GM12878 (cell line): Measurements from ENCODE around the gene AGPAT4. TPM values are rescaled to one million over a fixed set of nuclear protein-coding genes. Genes with fewer than 3 reads are reported as not detected.

ENCODE experiments used
- ATAC-seq: fragments of 200-7000 bp; cut with Tn5 transposase; 3 replicates; pipeline ENCODE4 v1.9.1; 2020; ENCODE audit warnings: mild to moderate bottlenecking, moderate library complexity
- BruUV-seq: library from RNA; stranded (reverse); fragments of 400-500 nt; replicated peaks from 2 replicates; lab custom pipeline; 2021; lab: Mats Ljungman, UMichigan
- CTCF ChIA-PET: fragments of 300-600 bp; sonication (Branson Sonifier 250); formaldehyde crosslinking; extraction: SDS; loops from one replicate; lab custom pipeline; 2021; ENCODE audit warnings: inconsistent platforms; lab: Yijun Ruan, JAX
- POLR2A ChIA-PET: fragments of 350-600 bp; formaldehyde crosslinking; extraction: SDS; loops from one replicate; lab custom pipeline; 2021; ENCODE audit warnings: inconsistent platforms; lab: Charles Lee
- RAD21 ChIA-PET: fragments of 300-600 bp; sonication (Branson Sonifier 250); formaldehyde crosslinking; loops from one replicate; lab custom pipeline; 2023; ENCODE audit warnings: antibody characterized with exemption; ENCODE audit not compliant: unreplicated experiment; lab: Charles Lee
- SMC1A ChIA-PET: fragments of 300-600 bp; sonication (Branson Sonifier 250); formaldehyde crosslinking; loops from one replicate; lab custom pipeline; 2023; ENCODE audit not compliant: unreplicated experiment, uncharacterized antibody; lab: Charles Lee
- DNase-seq: peaks from one replicate; pipeline ENCODE4 v3.0.0-alpha.2; 2011; ENCODE audit warnings: low read depth, low spot score
- FAIRE-seq: peaks from 3 replicates; lab custom pipeline; 2011; peaks lifted over from hg19 to GRCh38; lab: Jason Lieb, UNC
- H2AFZ ChIP-seq: 2 replicates; pipeline ENCODE4 v1.6.0; 2011; ENCODE audit warnings: low read depth, low read length, control low read depth; ENCODE audit not compliant: control insufficient read depth
- H3K27ac ChIP-seq: 2 replicates; pipeline ENCODE4 v1.5.1; 2011; ENCODE audit warnings: control low read depth; ENCODE audit not compliant: control insufficient read depth, insufficient read depth
- H3K27me3 ChIP-seq, 2 experiments: replicated peaks in 1 of 2; 2 replicates each; pipeline versions ENCODE4 v1.6.0 to v1.6.1; 2011; ENCODE audit warnings: low read length in 1 of 2; ENCODE audit not compliant: control insufficient read depth in 2 of 2, insufficient read depth in 2 of 2
- H3K36me3 ChIP-seq, 2 experiments: 2 replicates each; pipeline ENCODE4 v1.5.1; 2011; ENCODE audit warnings: low read length in 1 of 2; ENCODE audit not compliant: control insufficient read depth in 2 of 2, insufficient read depth in 2 of 2
- H3K4me1 ChIP-seq: 2 replicates; pipeline ENCODE4 v1.6.1; 2011; ENCODE audit warnings: mild to moderate bottlenecking, low read length, moderate library complexity, mixed read lengths; ENCODE audit not compliant: control insufficient read depth, insufficient read depth
- H3K4me2 ChIP-seq: 2 replicates; pipeline ENCODE4 v1.6.0; 2011; ENCODE audit warnings: control low read depth; ENCODE audit not compliant: control insufficient read depth, insufficient read depth
- H3K4me3 ChIP-seq: fragments of 200-600 bp; sonication (generic); 2 replicates; pipeline ENCODE4 v1.5.1; 2016
- H3K79me2 ChIP-seq: 2 replicates; pipeline ENCODE4 v1.6.0; 2011; ENCODE audit warnings: low read length; ENCODE audit not compliant: control insufficient read depth, insufficient read depth
- H3K9ac ChIP-seq: 2 replicates; pipeline ENCODE4 v1.8.0; 2011; ENCODE audit warnings: low read length, control low read depth, mixed read lengths; ENCODE audit not compliant: control insufficient read depth, insufficient read depth
- H3K9me3 ChIP-seq: replicated peaks from 3 replicates; pipeline ENCODE4 v1.5.1; 2011; ENCODE audit warnings: mild to moderate bottlenecking, low read length; ENCODE audit not compliant: control insufficient read depth, insufficient read depth
- H4K20me1 ChIP-seq: 2 replicates; pipeline ENCODE4 v1.6.0; 2011; ENCODE audit not compliant: control insufficient read depth, insufficient read depth
- ASH2L ChIP-seq: fragments of 300-600, 200-600 bp; sonication (generic); IDR thresholded peaks from 2 replicates; pipeline ENCODE4 v1.6.1; 2017; ENCODE audit warnings: low read depth, mild to moderate bottlenecking, borderline replicate concordance
- BHLHE40 ChIP-seq, 2 experiments: fragments of 450-650 bp in 1 of 2; IDR thresholded peaks; 2 replicates each; pipeline ENCODE4 v1.6.1; 2011 to 2017; ENCODE audit warnings: low read depth in 2 of 2, borderline replicate concordance in 1 of 2, improper control_type of control experiment in 1 of 2, low read length in 1 of 2, mild to moderate bottlenecking in 1 of 2
- EED ChIP-seq: sonication (generic); IDR thresholded peaks from 2 replicates; pipeline ENCODE4 v1.6.1; 2016; ENCODE audit warnings: antibody characterized with exemption, low read depth
- ETV6 ChIP-seq, 2 experiments: fragments of 450-650 bp in 1 of 2; IDR thresholded peaks in 1 of 2; conservative IDR thresholded peaks in 1 of 2; 2 replicates each; pipeline ENCODE4 v1.6.1; 2014; ENCODE audit warnings: antibody characterized with exemption in 1 of 2, borderline replicate concordance in 1 of 2, low read depth in 1 of 2, mild to moderate bottlenecking in 1 of 2, moderate library complexity in 1 of 2
- FOS ChIP-seq: IDR thresholded peaks from 3 replicates; pipeline ENCODE4 v1.6.1; 2011; ENCODE audit warnings: borderline replicate concordance; ENCODE audit not compliant: insufficient read length; ENCODE audit errors: extremely low read depth
- NFXL1 ChIP-seq: fragments of 450-650 bp; IDR thresholded peaks from 2 replicates; pipeline ENCODE4 v1.6.1; 2017; ENCODE audit warnings: antibody characterized with exemption, mild to moderate bottlenecking, borderline replicate concordance
- NR2C1 ChIP-seq: fragments of 450-650 bp; IDR thresholded peaks from 2 replicates; pipeline ENCODE4 v1.6.1; 2017; ENCODE audit warnings: antibody characterized with exemption, mild to moderate bottlenecking, moderate library complexity
- RAD21 ChIP-seq: IDR thresholded peaks from 2 replicates; pipeline ENCODE4 v1.6.1; 2011; ENCODE audit warnings: mild to moderate bottlenecking, low read depth, low read length, moderate library complexity; ENCODE audit not compliant: insufficient read depth
- RB1 ChIP-seq: fragments of 450-650 bp; formaldehyde crosslinking; IDR thresholded peaks from 2 replicates; pipeline ENCODE4 v1.6.1; 2017; ENCODE audit warnings: mild to moderate bottlenecking, borderline replicate concordance
- RELA ChIP-seq: fragments of 450-650 bp; IDR thresholded peaks from 2 replicates; pipeline ENCODE4 v1.8.0; 2014; ENCODE audit warnings: borderline replicate concordance; ENCODE audit not compliant: partially characterized antibody
- SIN3A ChIP-seq: IDR thresholded peaks from 2 replicates; pipeline ENCODE4 v1.6.1; 2012; ENCODE audit warnings: low read depth, low read length, improper control_type of control experiment
- SMC3 ChIP-seq: IDR thresholded peaks from 2 replicates; pipeline ENCODE4 v1.6.1; 2011; ENCODE audit warnings: low read length, improper control_type of control experiment, borderline replicate concordance
- ZNF207 ChIP-seq: fragments of 450-650 bp; IDR thresholded peaks from 2 replicates; pipeline ENCODE4 v1.6.1; 2014; ENCODE audit warnings: antibody characterized with exemption, mild to moderate bottlenecking, borderline replicate concordance
- ZNF384 ChIP-seq: IDR thresholded peaks from 2 replicates; pipeline ENCODE4 v1.6.1; 2012; ENCODE audit warnings: low read depth, mild to moderate bottlenecking, low read length, improper control_type of control experiment, borderline replicate concordance
- ZNF622 ChIP-seq: fragments of 450-650 bp; IDR thresholded peaks from 2 replicates; pipeline ENCODE4 v1.6.1; 2017; ENCODE audit warnings: mild to moderate bottlenecking, inconsistent platforms
- ZSCAN29 ChIP-seq: fragments of 450-650 bp; IDR thresholded peaks from 2 replicates; pipeline ENCODE4 v1.6.1; 2017; ENCODE audit warnings: mild to moderate bottlenecking, moderate library complexity
- ZZZ3 ChIP-seq: IDR thresholded peaks from 2 replicates; pipeline ENCODE4 v1.6.1; 2011; ENCODE audit warnings: low read depth; ENCODE audit not compliant: control insufficient read depth, insufficient read length
- WGBS: methylation state at CpG from one replicate; pipeline ENCODE4 v1.1.6; 2016; ENCODE audit warnings: low lambda C conversion rate; ENCODE audit not compliant: insufficient replicate concordance, insufficient coverage; ENCODE audit errors: missing lambda C conversion rate; 5-methylcytosine and 5-hydroxymethylcytosine counted together
- in situ Hi-C: fragments of 300-500 bp; cut with MboI; formaldehyde crosslinking; loops from 9 replicates; pipeline ENCODE4 v1.14.3; 2018; ENCODE audit warnings: mixed read lengths
- intact Hi-C: fragments of 100-400 bp; cut with micrococcal nuclease; formaldehyde crosslinking; loops from one replicate; pipeline ENCODE4 v1.14.2; 2022; ENCODE audit not compliant: unreplicated experiment
- polyA plus RNA-seq, 11 experiments: library from polyadenylated mRNA; depleted of rRNA in 4 of 11; unstranded in 6 of 11; stranded (reverse) in 5 of 11; fragments of >200 nt; fragmentation: Nextera tagmentation in 4 of 11; fragmentation: Illumina TruSeq in 1 of 11; extraction: Ambion mirVana in 4 of 11; extraction: Trizol in 1 of 11; gene quantifications; 1 replicate in 1 of 11; 2 replicates in 10 of 11; pipeline versions ENCODE4 v1.2.1 to v1.2.3, GENCODE V29; 2011 to 2016; ENCODE audit warnings: inconsistent platforms in 2 of 11, missing spikeins in 2 of 11, low read depth in 1 of 11
- total RNA-seq, 4 experiments: library from RNA; depleted of rRNA in 3 of 4; stranded (reverse); fragments of >200 nt in 3 of 4; fragmentation: Illumina TruSeq in 1 of 4; extraction: Trizol in 1 of 4; gene quantifications; 2 replicates each; pipeline versions ENCODE4 v1.2.1 to v1.2.3, GENCODE V29; 2013 to 2021
- TF ChIP-seq, protein P1 (sequence below), 3 experiments: IDR thresholded peaks in 2 of 3; conservative IDR thresholded peaks in 1 of 3; 2 replicates each; pipeline ENCODE4 v1.5.1; 2011; ENCODE audit warnings: low read depth in 3 of 3, low read length in 3 of 3, mild to moderate bottlenecking in 3 of 3, control low read depth in 2 of 3, moderate library complexity in 2 of 3, inconsistent platforms in 1 of 3, mixed read lengths in 1 of 3; ENCODE audit not compliant: control insufficient read depth in 2 of 3, insufficient read depth in 1 of 3; ENCODE audit errors: extremely low read depth in 1 of 3
- TF ChIP-seq, protein P2 (sequence below): IDR thresholded peaks from 2 replicates; pipeline ENCODE4 v1.6.1; 2011; ENCODE audit warnings: mild to moderate bottlenecking, low read depth, low read length, moderate library complexity; ENCODE audit not compliant: insufficient replicate concordance

The AGPAT4 gene
- total and polyA plus RNA-seq, 10 of the 15 experiments (the other 5 are each of a cell fraction or from before 2014, with no cell fraction given): 0.34 to 2.2 (median 1.3) TPM

DNA sequence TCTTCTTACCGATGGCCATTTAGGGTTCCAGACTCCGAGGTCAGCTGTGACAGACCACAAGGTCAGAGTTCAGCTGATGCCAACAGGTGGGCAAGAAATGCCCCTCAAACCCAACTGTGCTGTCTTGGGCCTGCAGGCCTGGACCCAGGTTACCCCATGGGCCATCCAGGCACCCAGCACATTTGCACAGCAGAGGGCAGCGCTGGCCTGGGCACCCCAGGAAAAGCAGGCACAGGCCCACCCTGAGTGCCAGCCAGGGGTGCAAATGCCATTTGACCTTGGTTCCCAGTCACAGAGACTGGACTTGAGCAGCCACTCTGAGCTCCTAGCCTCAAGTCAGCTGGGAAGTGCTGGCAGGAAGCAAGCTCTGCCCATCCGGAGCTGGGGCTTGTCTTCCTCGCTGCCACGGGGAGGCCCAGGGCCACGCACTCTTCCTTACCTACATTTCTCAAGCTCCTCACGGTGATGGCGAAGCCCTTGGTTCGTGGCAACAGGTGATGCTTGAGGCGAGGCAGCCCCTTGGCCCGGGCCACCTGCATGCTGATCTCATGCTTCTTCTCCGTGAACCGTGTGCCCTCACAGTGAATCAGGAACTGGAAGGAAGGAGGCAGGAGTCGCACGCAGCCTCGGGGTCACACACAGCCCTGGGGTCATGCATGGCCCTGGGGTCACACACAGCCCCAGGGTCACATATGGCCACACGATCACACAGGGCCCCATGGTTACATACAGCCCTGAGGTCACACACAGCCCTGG is 120.8 kb downstream of the AGPAT4 start:
- Histone ChIP-seq H3K9me3 (no peaks in the 10 kb centered on the region; the same call in 2 of the 3 replicates), H3K27me3 (no peaks in the 10 kb centered on the region), H3K79me2 (no peaks in the 10 kb centered on the region), H2AFZ (no peak overlapping the region), H3K4me1 (no peaks in the 10 kb centered on the region), H3K36me3 (no peaks in the 10 kb centered on the region), H3K27ac (no peak overlapping the region), H3K9ac (no peak overlapping the region), H3K4me3 (no peak overlapping the region), H4K20me1 (no peaks in the 10 kb centered on the region; the same call in 1 of the 2 replicates), H3K4me2 (no peak overlapping the region)
- FAIRE-seq: no peak
- no peak for DNase-seq
- POLR2A ChIA-PET: no interaction called here
- SMC1A ChIA-PET: no interaction called here
- peak; percentile 28; the same call in 1 of the 3 replicates for ATAC-seq
- no peak for TF ChIP-seq ZSCAN29
- no peak for TF ChIP-seq ZNF207
- TF ChIP-seq RAD21: peak; percentile 64
- no peak for TF ChIP-seq NR2C1
- TF ChIP-seq RELA: no peak
- no peak for TF ChIP-seq EED
- no peak for TF ChIP-seq FOS
- TF ChIP-seq, protein P1, sequence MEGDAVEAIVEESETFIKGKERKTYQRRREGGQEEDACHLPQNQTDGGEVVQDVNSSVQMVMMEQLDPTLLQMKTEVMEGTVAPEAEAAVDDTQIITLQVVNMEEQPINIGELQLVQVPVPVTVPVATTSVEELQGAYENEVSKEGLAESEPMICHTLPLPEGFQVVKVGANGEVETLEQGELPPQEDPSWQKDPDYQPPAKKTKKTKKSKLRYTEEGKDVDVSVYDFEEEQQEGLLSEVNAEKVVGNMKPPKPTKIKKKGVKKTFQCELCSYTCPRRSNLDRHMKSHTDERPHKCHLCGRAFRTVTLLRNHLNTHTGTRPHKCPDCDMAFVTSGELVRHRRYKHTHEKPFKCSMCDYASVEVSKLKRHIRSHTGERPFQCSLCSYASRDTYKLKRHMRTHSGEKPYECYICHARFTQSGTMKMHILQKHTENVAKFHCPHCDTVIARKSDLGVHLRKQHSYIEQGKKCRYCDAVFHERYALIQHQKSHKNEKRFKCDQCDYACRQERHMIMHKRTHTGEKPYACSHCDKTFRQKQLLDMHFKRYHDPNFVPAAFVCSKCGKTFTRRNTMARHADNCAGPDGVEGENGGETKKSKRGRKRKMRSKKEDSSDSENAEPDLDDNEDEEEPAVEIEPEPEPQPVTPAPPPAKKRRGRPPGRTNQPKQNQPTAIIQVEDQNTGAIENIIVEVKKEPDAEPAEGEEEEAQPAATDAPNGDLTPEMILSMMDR (IDR thresholded peaks at IDR 0.05 in 2 of 3, conservative IDR thresholded peaks at IDR 0.05 in 1 of 3; ENCODE audit: control insufficient read depth in 2 of 3, extremely low read depth in 1 of 3, insufficient read depth in 1 of 3, low read depth in 3 of 3, low read length in 3 of 3): peak in 1 of 3 experiments; percentile 23; a peak in 2 of 6 replicates
- no peak for TF ChIP-seq RB1
- no peak for TF ChIP-seq ZNF622
- TF ChIP-seq SIN3A: no peak
- no peak for TF ChIP-seq BHLHE40 (IDR thresholded peaks at IDR 0.05; ENCODE audit: borderline replicate concordance in 1 of 2, low read depth in 2 of 2, low read length in 1 of 2)
- TF ChIP-seq ETV6 (conservative IDR thresholded peaks at IDR 0.05 in 1 of 2, IDR thresholded peaks at IDR 0.05 in 1 of 2; ENCODE audit: borderline replicate concordance in 1 of 2, low read depth in 1 of 2): no peak
- TF ChIP-seq ZNF384: no peak
- 0 out of 2 replicates have a peak, but pooled peaks have one; percentile 21 for TF ChIP-seq SMC3
- TF ChIP-seq ASH2L: no peak
- TF ChIP-seq ZZZ3: no peak
- TF ChIP-seq, protein P2, sequence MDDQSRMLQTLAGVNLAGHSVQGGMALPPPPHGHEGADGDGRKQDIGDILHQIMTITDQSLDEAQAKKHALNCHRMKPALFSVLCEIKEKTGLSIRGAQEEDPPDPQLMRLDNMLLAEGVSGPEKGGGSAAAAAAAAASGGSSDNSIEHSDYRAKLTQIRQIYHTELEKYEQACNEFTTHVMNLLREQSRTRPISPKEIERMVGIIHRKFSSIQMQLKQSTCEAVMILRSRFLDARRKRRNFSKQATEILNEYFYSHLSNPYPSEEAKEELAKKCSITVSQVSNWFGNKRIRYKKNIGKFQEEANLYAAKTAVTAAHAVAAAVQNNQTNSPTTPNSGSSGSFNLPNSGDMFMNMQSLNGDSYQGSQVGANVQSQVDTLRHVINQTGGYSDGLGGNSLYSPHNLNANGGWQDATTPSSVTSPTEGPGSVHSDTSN: no peak
- no peak for TF ChIP-seq NFXL1
- RAD21 ChIA-PET: no interaction called here
- CTCF ChIA-PET: interaction anchor here (0.5 to 1.7 kb wide), 2 partner anchors 96 to 218 kb away, joined by 3 to 7 read pairs; no protein-coding TSS in a partner anchor
- no TSS peak for BruUV-seq
- intact Hi-C loops: loop anchor here (5.0 kb wide), 1 partner anchor 219 kb away; no protein-coding TSS in a partner anchor
- in situ Hi-C loops: no loop called here
- WGBS: 77% methylated on average over 18 of the region's 18 CpGs
